CD4-positive, alpha-beta T cell treated with Interferon alpha-2 for 1 hour (primary cell): Measurements from ENCODE around the gene TCF20.

Source experiments
- DNase-seq, 2 donors: peaks; one replicate each; pipeline ENCODE4 v3.0.0-alpha.2; 2020 to 2022

TCF20 gene

GRCh38 chr22:42300259-42301076, 30.0 kb upstream of the TCF20 start:
- DNase-seq, result peak; percentile 36 to 48

GRCh38 chr22:42299586-42300258, 29.3 kb upstream of the TCF20 start:
- DNase-seq, result peak; percentile 45 to 69

GRCh38 chr22:42298746-42299145, 28.3 kb upstream of the TCF20 start:
- DNase-seq, result no peak

GRCh38 chr22:42297778-42298177, 27.3 kb upstream of the TCF20 start:
- no peak for DNase-seq

GRCh38 chr22:42296883-42297282, 26.4 kb upstream of the TCF20 start:
- no peak for DNase-seq

GRCh38 chr22:42296381-42296853, 26.0 kb upstream of the TCF20 start:
- DNase-seq, result no peak

- peak in 1 of 2 donors; percentile 44 for DNase-seq
Measured at GRCh38 chr22:42294034-42294985, 23.9 kb upstream of the TCF20 start.

GRCh38 chr22:42292732-42293520, 22.5 kb upstream of the TCF20 start:
- no peak for DNase-seq

GRCh38 chr22:42291287-42291686, 20.8 kb upstream of the TCF20 start:
- no peak for DNase-seq

- DNase-seq, result no peak
Measured at GRCh38 chr22:42289671-42290541, 19.5 kb upstream of the TCF20 start.

GRCh38 chr22:42288791-42289190, 18.3 kb upstream of the TCF20 start:
- DNase-seq, result no peak

GRCh38 chr22:42287174-42287890, 16.9 kb upstream of the TCF20 start:
- no peak for DNase-seq

GRCh38 chr22:42286205-42286604, 15.8 kb upstream of the TCF20 start:
- peak in 1 of 2 donors; percentile 58 for DNase-seq

GRCh38 chr22:42285604-42286003, 15.2 kb upstream of the TCF20 start:
- DNase-seq, result no peak

GRCh38 chr22:42284643-42285181, 14.3 kb upstream of the TCF20 start:
- no peak for DNase-seq

GRCh38 chr22:42284202-42284591, 13.7 kb upstream of the TCF20 start:
- no peak for DNase-seq

GRCh38 chr22:42283278-42284201, 13.1 kb upstream of the TCF20 start:
- peak; percentile 33 to 45 for DNase-seq

- no peak for DNase-seq
Measured at GRCh38 chr22:42282943-42283277, 12.5 kb upstream of the TCF20 start.
